H1 (cell line): Measurements from ENCODE around the gene PEX5L. TPM values are rescaled to one million over a fixed set of nuclear protein-coding genes. Genes with fewer than 3 reads are reported as not detected.

Source experiments
- CTCF ChIA-PET: fragments of 300-600 bp; sonication (Branson Sonifier 250); formaldehyde crosslinking; loops from one replicate; lab custom pipeline; 2021; ENCODE audit not compliant: partially characterized antibody; lab: Charles Lee
- POLR2A ChIA-PET: fragments of 300-600 bp; sonication (Branson Sonifier 250); formaldehyde crosslinking; loops from one replicate; lab custom pipeline; 2021; ENCODE audit warnings: inconsistent platforms; ENCODE audit not compliant: partially characterized antibody; lab: Charles Lee
- DNase-seq, 2 experiments: peaks; one replicate each; pipeline versions ENCODE4 v3.0.0 to v3.0.0-alpha.2; 2010 to 2022; ENCODE audit warnings: low spot score in 2 of 2, low read depth in 1 of 2, mixed read lengths in 1 of 2
- FAIRE-seq: peaks from 2 replicates; lab custom pipeline; 2011; peaks lifted over from hg19 to GRCh38; lab: Jason Lieb, UNC
- H2AFZ ChIP-seq: 2 replicates; pipeline ENCODE4 v1.8.1; 2012; ENCODE audit warnings: low read length, inconsistent platforms
- H2AK5ac ChIP-seq: 2 replicates; pipeline ENCODE4 v1.6.1; 2013; ENCODE audit warnings: low read depth, low read length
- H2BK120ac ChIP-seq: replicated peaks from 2 replicates; pipeline ENCODE3; 2013; ENCODE audit warnings: low read depth, low read length, inconsistent platforms
- H2BK12ac ChIP-seq: 2 replicates; pipeline ENCODE4 v1.6.1; 2013; ENCODE audit warnings: low read depth, low read length
- H2BK15ac ChIP-seq: 2 replicates; pipeline ENCODE4 v1.6.1; 2013; ENCODE audit warnings: low read length
- H2BK20ac ChIP-seq: 2 replicates; pipeline ENCODE4 v1.6.1; 2013; ENCODE audit warnings: low read length
- H2BK5ac ChIP-seq: 2 replicates; pipeline ENCODE4 v1.6.1; 2013; ENCODE audit warnings: low read depth, low read length
- H3K14ac ChIP-seq: 2 replicates; pipeline ENCODE4 v1.6.1; 2013; ENCODE audit warnings: inconsistent platforms; ENCODE audit not compliant: insufficient read length
- H3K18ac ChIP-seq: 2 replicates; pipeline ENCODE4 v1.6.1; 2013; ENCODE audit warnings: low read length; ENCODE audit errors: extremely low read depth
- H3K23ac ChIP-seq: 2 replicates; pipeline ENCODE4 v1.6.1; 2013; ENCODE audit warnings: inconsistent platforms; ENCODE audit not compliant: insufficient read length
- H3K23me2 ChIP-seq: 2 replicates; pipeline ENCODE4 v1.6.1; 2013; ENCODE audit warnings: low read depth, low read length
- H3K27ac ChIP-seq: 2 replicates; pipeline ENCODE4 v1.6.1; 2011; ENCODE audit warnings: low read depth, low read length, inconsistent platforms
- H3K27me3 ChIP-seq, 4 experiments: replicated peaks in 1 of 4; 1 replicate in 1 of 4; 2 replicates in 3 of 4; pipeline versions ENCODE4 v1.6.1 to v1.8.1; 2011 to 2013; ENCODE audit warnings: low read length in 3 of 4, mild to moderate bottlenecking in 3 of 4, inconsistent platforms in 2 of 4, mixed read lengths in 2 of 4, moderate library complexity in 1 of 4; ENCODE audit not compliant: control insufficient read depth in 3 of 4, insufficient read depth in 3 of 4; ENCODE audit errors: extremely low read depth in 1 of 4
- H3K36me3 ChIP-seq, 4 experiments: 2 replicates each; pipeline versions ENCODE4 v1.6.1 to v1.8.1; 2011 to 2013; ENCODE audit warnings: mild to moderate bottlenecking in 4 of 4, low read length in 3 of 4, moderate library complexity in 2 of 4, control low read depth in 1 of 4, inconsistent platforms in 1 of 4; ENCODE audit not compliant: insufficient read depth in 4 of 4, control insufficient read depth in 2 of 4
- H3K4ac ChIP-seq: replicated peaks from 2 replicates; pipeline ENCODE3; 2013; ENCODE audit warnings: low read length, low read depth, mixed read lengths, inconsistent platforms; ENCODE audit not compliant: insufficient read length
- H3K4me1 ChIP-seq, 4 experiments: replicated peaks in 1 of 4; 1 replicate in 1 of 4; 2 replicates in 3 of 4; pipeline versions ENCODE4 v1.6.1 to v1.8.1; 2011 to 2013; ENCODE audit warnings: low read length in 3 of 4, inconsistent platforms in 2 of 4, mixed read lengths in 1 of 4; ENCODE audit not compliant: insufficient read depth in 4 of 4, control insufficient read depth in 3 of 4
- H3K4me2 ChIP-seq, 2 experiments: 2 replicates each; pipeline versions ENCODE4 v1.6.1 to v1.8.1; 2011 to 2013; ENCODE audit warnings: low read depth in 2 of 2, low read length in 2 of 2, control low read depth in 1 of 2, inconsistent platforms in 1 of 2, mild to moderate bottlenecking in 1 of 2; ENCODE audit not compliant: insufficient read depth in 1 of 2
- H3K4me3 ChIP-seq, 4 experiments: fragments of 200-600, 300-600 bp in 1 of 4; sonication (generic), shearing (Covaris generic), sonication (Bioruptor Twin) in 1 of 4; 2 replicates each; pipeline versions ENCODE4 v1.5.1 to v1.8.1; 2011 to 2016; ENCODE audit warnings: low read length in 4 of 4, low read depth in 3 of 4, control low read depth in 2 of 4, inconsistent platforms in 2 of 4, mild to moderate bottlenecking in 2 of 4, mixed read lengths in 1 of 4, moderate library complexity in 1 of 4; ENCODE audit not compliant: insufficient read depth in 2 of 4; ENCODE audit errors: extremely low read depth in 1 of 4
- H3K56ac ChIP-seq: replicated peaks from 2 replicates; pipeline ENCODE3; 2013; ENCODE audit warnings: low read depth, mild to moderate bottlenecking, mixed read lengths, low read length, inconsistent platforms; ENCODE audit not compliant: insufficient read length
- H3K79me1 ChIP-seq: 2 replicates; pipeline ENCODE4 v1.6.1; 2013; ENCODE audit warnings: low read depth, low read length, control low read depth
- H3K79me2 ChIP-seq, 2 experiments: 2 replicates each; pipeline versions ENCODE4 v1.6.1 to v1.8.1; 2012 to 2013; ENCODE audit warnings: low read length in 2 of 2, mild to moderate bottlenecking in 2 of 2, inconsistent platforms in 1 of 2; ENCODE audit not compliant: insufficient read depth in 2 of 2, control insufficient read depth in 1 of 2
- H3K9ac ChIP-seq, 4 experiments: replicated peaks in 1 of 4; 1 replicate in 1 of 4; 2 replicates in 3 of 4; pipeline versions ENCODE4 v1.6.1 to v1.8.1; 2011 to 2013; ENCODE audit warnings: low read depth in 3 of 4, low read length in 3 of 4, control low read depth in 2 of 4, mild to moderate bottlenecking in 2 of 4, moderate library complexity in 2 of 4, inconsistent platforms in 1 of 4; ENCODE audit errors: extremely low read depth in 1 of 4
- H3K9me3 ChIP-seq, 2 experiments: 2 replicates each; pipeline versions ENCODE4 v1.6.1 to v1.8.1; 2012 to 2013; ENCODE audit warnings: mild to moderate bottlenecking in 2 of 2, moderate library complexity in 2 of 2, control low read depth in 1 of 2, inconsistent platforms in 1 of 2, low read depth in 1 of 2, low read length in 1 of 2, mixed read lengths in 1 of 2; ENCODE audit not compliant: insufficient read depth in 2 of 2
- H4K20me1 ChIP-seq, 2 experiments: replicated peaks in 1 of 2; 2 replicates each; pipeline versions ENCODE3 to v1.8.1; 2011 to 2013; ENCODE audit warnings: inconsistent platforms in 2 of 2, low read length in 2 of 2, mild to moderate bottlenecking in 1 of 2; ENCODE audit not compliant: insufficient read depth in 2 of 2, control insufficient read depth in 1 of 2
- H4K5ac ChIP-seq: 2 replicates; pipeline ENCODE4 v1.6.1; 2013; ENCODE audit warnings: low read length, low read depth, mixed read lengths, inconsistent platforms; ENCODE audit not compliant: insufficient read length
- H4K8ac ChIP-seq: 2 replicates; pipeline ENCODE4 v1.8.0; 2013; ENCODE audit warnings: mild to moderate bottlenecking, moderate library complexity, low read length, inconsistent platforms; ENCODE audit not compliant: insufficient read depth; ENCODE audit errors: extremely low read depth
- H4K91ac ChIP-seq: replicated peaks from 2 replicates; pipeline ENCODE3; 2013; ENCODE audit warnings: low read length, mixed read lengths, inconsistent platforms; ENCODE audit not compliant: insufficient read length
- ATF2 ChIP-seq: IDR thresholded peaks from 2 replicates; pipeline ENCODE4 v1.6.1; 2012; ENCODE audit warnings: low read length, inconsistent platforms
- BACH1 ChIP-seq: IDR thresholded peaks from 2 replicates; pipeline ENCODE4 v1.6.1; 2012; ENCODE audit warnings: low read length, improper control_type of control experiment
- BCL11A ChIP-seq, 2 experiments: IDR thresholded peaks; one replicate each; pipeline ENCODE4 v1.6.1; 2011; ENCODE audit warnings: low read depth in 2 of 2, low read length in 2 of 2, mild to moderate bottlenecking in 2 of 2
- CHD2 ChIP-seq: IDR thresholded peaks from 2 replicates; pipeline ENCODE4 v1.6.1; 2012; ENCODE audit warnings: low read length, improper control_type of control experiment
- CTCF ChIP-seq, 3 experiments: IDR thresholded peaks; 1 replicate in 2 of 3; 2 replicates in 1 of 3; pipeline versions ENCODE4 v1.5.1 to v1.6.1; 2011; ENCODE audit warnings: low read length in 3 of 3, mild to moderate bottlenecking in 3 of 3, inconsistent platforms in 2 of 3, low read depth in 1 of 3, moderate library complexity in 1 of 3; ENCODE audit not compliant: insufficient read depth in 1 of 3; ENCODE audit errors: control extremely low read depth in 1 of 3
- HDAC6 ChIP-seq: IDR thresholded peaks from one replicate; pipeline ENCODE4 v1.7.1; 2012; ENCODE audit warnings: low read depth, mild to moderate bottlenecking, inconsistent platforms, low read length, moderate library complexity
- KDM5A ChIP-seq: fragments of 200-600 bp; IDR thresholded peaks from 2 replicates; pipeline ENCODE4 v1.7.1; 2012; ENCODE audit warnings: mild to moderate bottlenecking, low read length, inconsistent platforms, mixed read lengths
- NRF1 ChIP-seq: IDR thresholded peaks from 2 replicates; pipeline ENCODE4 v1.6.1; 2011; ENCODE audit warnings: mild to moderate bottlenecking, low read depth, low read length, improper control_type of control experiment
- POLR2A ChIP-seq, 2 experiments: IDR thresholded peaks; 1 replicate in 1 of 2; 2 replicates in 1 of 2; pipeline ENCODE4 v1.6.1; 2011; ENCODE audit warnings: low read depth in 2 of 2, low read length in 2 of 2, mild to moderate bottlenecking in 2 of 2; ENCODE audit errors: control extremely low read depth in 1 of 2
- POLR2AphosphoS5 ChIP-seq: IDR thresholded peaks from 2 replicates; pipeline ENCODE4 v1.6.1; 2011; ENCODE audit warnings: low read depth, low read length
- RBBP5 ChIP-seq: IDR thresholded peaks from 2 replicates; pipeline ENCODE4 v1.7.1; 2012; ENCODE audit warnings: low read depth, mild to moderate bottlenecking, inconsistent platforms, low read length, moderate library complexity, borderline replicate concordance
- SP4 ChIP-seq: IDR thresholded peaks from 2 replicates; pipeline ENCODE4 v1.6.1; 2012; ENCODE audit warnings: low read length, inconsistent platforms
- SRF ChIP-seq: IDR thresholded peaks from 2 replicates; pipeline ENCODE4 v1.6.1; 2011; ENCODE audit warnings: mild to moderate bottlenecking, low read depth, low read length, moderate library complexity
- polyA plus RNA-seq, 7 experiments: library from polyadenylated mRNA; depleted of rRNA in 3 of 7; stranded (reverse) in 5 of 7; unstranded in 2 of 7; fragments of >200 nt in 5 of 7; fragments of 200-250 nt in 2 of 7; gene quantifications; 1 replicate in 5 of 7; 2 replicates in 1 of 7; 4 replicates in 1 of 7; pipeline versions ENCODE4 v1.2.1 to v1.2.3, GENCODE V29; 2011 to 2013; ENCODE audit warnings: missing spikeins in 2 of 7, mixed read lengths in 2 of 7
- total RNA-seq: library from RNA; stranded (reverse); fragmentation: NEBNext Ultra II Directional; extraction: Animal tissue kit (Norgen Biotek cat#: 25700); gene quantifications from 2 replicates; pipeline ENCODE4 v1.2.1, GENCODE V29; 2021

The PEX5L gene
- total and polyA plus RNA-seq, 2 of the 8 experiments (the other 6 are each of a cell fraction or from before 2014, with no cell fraction given) = 0.80 to 4.2 TPM

GRCh38 chr3:179801263-179801662 lies 235.5 kb downstream of the PEX5L start:
- Histone ChIP-seq H3K4me2 (no peak overlapping the region), H2BK12ac (no peak overlapping the region), H3K9ac (no peak overlapping the region), H3K27ac (no peak overlapping the region), H3K4me1 (no peaks in the 10 kb centered on the region), H4K91ac (no peak overlapping the region), H3K23me2 (no peaks in the 10 kb centered on the region), H3K4me3 (no peak overlapping the region), H3K27me3 (no peaks in the 10 kb centered on the region), H2AK5ac (no peak overlapping the region), H3K14ac (no peak overlapping the region), H4K8ac (no peak overlapping the region), H3K79me2 (no peaks in the 10 kb centered on the region), H2AFZ (no peak overlapping the region), H3K79me1 (no peaks in the 10 kb centered on the region), H2BK120ac (no peak overlapping the region), H2BK15ac (no peak overlapping the region), H2BK20ac (no peak overlapping the region), H3K4ac (no peak overlapping the region), H3K9me3 (no peaks in the 10 kb centered on the region), H3K36me3 (no peaks in the 10 kb centered on the region), H3K18ac (no peak overlapping the region), H4K5ac (no peak overlapping the region), H2BK5ac (no peak overlapping the region), H3K23ac (no peak overlapping the region), H4K20me1 (no peaks in the 10 kb centered on the region), H3K56ac (no peak overlapping the region)
- POLR2A ChIA-PET = no interaction called here
- CTCF ChIA-PET = interaction anchor here (3.5 kb wide), 1 partner anchor 10 kb away, joined by 29 read pairs; no protein-coding TSS in a partner anchor
- no peak for FAIRE-seq
- no peak for DNase-seq
- TF ChIP-seq CTCF (IDR thresholded peaks at IDR 0.05; ENCODE audit: control extremely low read depth in 1 of 3, insufficient read depth in 1 of 3, low read depth in 1 of 3, low read length in 3 of 3) (no peak), NRF1 (no peak), POLR2AphosphoS5 (no peak), BCL11A (IDR thresholded peaks at IDR 0.05; ENCODE audit: low read depth in 2 of 2, low read length in 2 of 2) (no peak), KDM5A (no peak), SP4 (no peak), BACH1 (no peak), HDAC6 (no peak), POLR2A (IDR thresholded peaks at IDR 0.05; ENCODE audit: control extremely low read depth in 1 of 2, low read depth in 2 of 2, low read length in 2 of 2) (no peak), SRF (no peak), CHD2 (no peak), RBBP5 (no peak), ATF2 (no peak)
